NCI-H2196 treated with DMSO at 0.1 percent for 48 hours (cell line): Measurements from ENCODE around the gene PCNX2.

Experiments used
- DNase-seq: peaks from one replicate; lab custom pipeline; 2025; ENCODE audit not compliant: unreplicated experiment; lab: John Stamatoyannopoulos, UW

Gene PCNX2

GRCh38 chr1:233315718-233316301 is 20.3 kb upstream of the PCNX2 start:
- no peak for DNase-seq

- DNase-seq, result no peak
These were observed 18.1 kb upstream of the PCNX2 start for GRCh38 chr1:233313434-233314155.

GRCh38 chr1:233304489-233305102 is 9.1 kb upstream of the PCNX2 start:
- DNase-seq, result peak; percentile 24

- DNase-seq, result no peak
These were observed 4.8 kb upstream of the PCNX2 start for GRCh38 chr1:233300326-233300725.

- no peak for DNase-seq
These were observed 3.9 kb upstream of the PCNX2 start for GRCh38 chr1:233299450-233299849.

GRCh38 chr1:233295975-233296322 is 424 bp upstream of the PCNX2 start:
- DNase-seq, result no peak

- DNase-seq, result no peak
These were observed 650 bp downstream of the PCNX2 start for GRCh38 chr1:233294913-233295236.

GRCh38 chr1:233293556-233294446 is 1.7 kb downstream of the PCNX2 start:
- DNase-seq, result no peak

- DNase-seq, result no peak
These were observed 5.0 kb downstream of the PCNX2 start for GRCh38 chr1:233290396-233291034.

- peak; percentile 2 for DNase-seq
These were observed 5.8 kb downstream of the PCNX2 start for GRCh38 chr1:233289676-233290075.

- DNase-seq, result no peak
These were observed 13.0 kb downstream of the PCNX2 start for GRCh38 chr1:233282582-233282886.

- DNase-seq, result no peak
These were observed 13.6 kb downstream of the PCNX2 start for GRCh38 chr1:233281711-233282581.

- DNase-seq, result no peak
These were observed 15.6 kb downstream of the PCNX2 start for GRCh38 chr1:233279971-233280370.

GRCh38 chr1:233278631-233279030 is 16.9 kb downstream of the PCNX2 start:
- no peak for DNase-seq

GRCh38 chr1:233277637-233278606 is 17.6 kb downstream of the PCNX2 start:
- DNase-seq, result no peak

- no peak for DNase-seq
These were observed 25.9 kb downstream of the PCNX2 start for GRCh38 chr1:233269656-233270055.

GRCh38 chr1:233268389-233269022 is 27.0 kb downstream of the PCNX2 start:
- no peak for DNase-seq

- no peak for DNase-seq
These were observed 33.8 kb downstream of the PCNX2 start for GRCh38 chr1:233261695-233262094.

GRCh38 chr1:233261206-233261605 is 34.3 kb downstream of the PCNX2 start:
- no peak for DNase-seq
